Pancreas (tissue), 10 donors: ENCODE data around the gene TNIK. TPM values are rescaled to one million over a fixed set of nuclear protein-coding genes. Genes with fewer than 3 reads are reported as not detected.
"Not testable (repeated sequence)": the region's sequence is repeated elsewhere in the genome, so short reads cannot be mapped to it uniquely, and the experiment has no call there.

ENCODE experiments used
- ATAC-seq, 4 donors: fragments of 200-7000 bp; cut with Tn5 transposase; one replicate each; pipeline versions ENCODE4 v1.8.0 to v1.9.1; 2020; ENCODE audit warnings: mild to moderate bottlenecking in 4 of 4, moderate library complexity in 4 of 4
- DNase-seq, 6 donors: peaks; one replicate each; pipeline ENCODE4 v3.0.0-alpha.2; 2020
- FAIRE-seq: peaks from 2 replicates; lab custom pipeline; 2012; peaks lifted over from hg19 to GRCh38; lab: Jason Lieb, UNC
- H3K27ac ChIP-seq, 4 donors: fragments of 200-600 bp; sonication (generic); 1 replicate in 3 of 4; 2 replicates in 1 of 4; pipeline versions ENCODE4 v1.5.0 to v1.8.0; 2020
- H3K27me3 ChIP-seq, 4 donors: fragments of 200-600 bp; one replicate each; pipeline ENCODE4 v1.8.0; 2021
- H3K36me3 ChIP-seq, 3 donors: fragments of 200-600 bp; sonication (generic) in 1 of 3; one replicate each; pipeline versions ENCODE4 v1.5.0 to v1.8.0; 2020 to 2021
- H3K4me1 ChIP-seq, 3 donors: fragments of 200-600 bp; one replicate each; pipeline ENCODE4 v1.8.0; 2021
- H3K4me3 ChIP-seq, 4 donors: fragments of 200-600 bp; sonication (generic) in 2 of 4; one replicate each; pipeline versions ENCODE4 v1.5.0 to v1.8.0; 2020 to 2021
- H3K9me3 ChIP-seq, 4 donors: fragments of 200-600 bp; one replicate each; pipeline ENCODE4 v1.8.0; 2021
- WGBS, 2 donors: extraction: QIAGEN DNeasy Blood & Tissue Kit; methylation state at CpG; one replicate each; pipeline ENCODE4 v1.1.7; 2013; 5-methylcytosine and 5-hydroxymethylcytosine counted together
- intact Hi-C, 3 donors: fragments of 100-400 bp; cut with DNase I; formaldehyde crosslinking; loops; one replicate each; pipeline versions ENCODE4 v1.11.1 to v1.14.2; 2022
- polyA plus RNA-seq, 2 donors: library from polyadenylated mRNA; stranded (reverse); fragments of 200-250 nt; gene quantifications; one replicate each; pipeline ENCODE4 v1.2.3, GENCODE V29; 2013
- total RNA-seq, 6 donors: library from RNA; stranded (reverse); fragmentation: NEBNext Ultra II Directional in 4 of 6; extraction: Animal tissue kit (Norgen Biotek cat#: 25700) in 4 of 6; gene quantifications; one replicate each; pipeline versions ENCODE4 v1.2.1 to v1.2.4, GENCODE V29; 2021 to 2023
- TF ChIP-seq, protein P1 (sequence below), 4 donors: fragments of 200-600 bp; sonication (generic) in 3 of 4; IDR thresholded peaks; one replicate each; pipeline versions ENCODE4 v1.5.0 to v1.8.0; 2021; ENCODE audit warnings: antibody characterized with exemption in 4 of 4
- donor health status: healthy with polysubstance abuse.
- donor health status: DM: no; HTN: no; CAD: no; lungs with moderate emphysema.
- donor health status: DM: no; HTN: no; CAD: no.
- donor health status: control.
- donor health status: control.
- donor health status: Bipolar disorder and iron deficiency.
- donor health status: DM: yes; HTN: yes; CAD: no.
- donor health status: DM: no; HTN: no; CAD: no.
- donor health status: DM: no; HTN: no; CAD: no.
- donor health status: DM: yes; HTN: yes; CAD: no.

Gene TNIK
- total and polyA plus RNA-seq, 8 donors, result 3.5 to 13.6 (median 5.8) TPM

DNA sequence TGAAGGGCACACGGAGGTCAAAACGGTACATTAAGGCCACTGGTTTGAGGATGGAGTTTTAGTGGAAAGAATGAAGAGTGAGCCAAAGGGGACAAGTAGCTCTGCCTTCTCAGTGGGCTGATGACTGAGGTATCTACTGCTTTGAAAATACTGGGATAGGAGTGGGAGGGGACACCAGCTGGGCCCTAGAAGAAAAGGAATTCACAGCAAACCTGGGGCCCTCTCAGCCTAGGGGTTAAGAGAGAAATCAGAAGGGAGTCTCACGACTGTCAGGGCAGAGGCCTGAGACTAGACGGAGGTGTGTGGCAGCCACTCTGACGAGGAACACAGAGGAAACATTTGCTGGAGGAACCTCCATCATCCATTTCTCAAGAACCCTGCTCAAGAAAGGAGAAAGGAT lies 75.1 kb downstream of the TNIK start:
- ATAC-seq, result no peak
- H3K27me3 ChIP-seq, result no peaks in the 10 kb centered on the region
- peaks cover 0 to 5% (median 4%) of the 10 kb centered on the region in 3 donors for H3K4me1 ChIP-seq
- DNase-seq, result no peak
- 88 to 90% methylated on average over 5 of the region's 5 CpGs for WGBS, 2 donors
- H3K4me3 ChIP-seq, result no peak overlapping the region
- H3K36me3 ChIP-seq, result no peaks in the 10 kb centered on the region
- intact Hi-C loops, result no loop called here
- H3K27ac ChIP-seq, result no peak overlapping the region
- FAIRE-seq, result no peak
- H3K9me3 ChIP-seq, result no peaks in the 10 kb centered on the region
- TF ChIP-seq, protein P1, sequence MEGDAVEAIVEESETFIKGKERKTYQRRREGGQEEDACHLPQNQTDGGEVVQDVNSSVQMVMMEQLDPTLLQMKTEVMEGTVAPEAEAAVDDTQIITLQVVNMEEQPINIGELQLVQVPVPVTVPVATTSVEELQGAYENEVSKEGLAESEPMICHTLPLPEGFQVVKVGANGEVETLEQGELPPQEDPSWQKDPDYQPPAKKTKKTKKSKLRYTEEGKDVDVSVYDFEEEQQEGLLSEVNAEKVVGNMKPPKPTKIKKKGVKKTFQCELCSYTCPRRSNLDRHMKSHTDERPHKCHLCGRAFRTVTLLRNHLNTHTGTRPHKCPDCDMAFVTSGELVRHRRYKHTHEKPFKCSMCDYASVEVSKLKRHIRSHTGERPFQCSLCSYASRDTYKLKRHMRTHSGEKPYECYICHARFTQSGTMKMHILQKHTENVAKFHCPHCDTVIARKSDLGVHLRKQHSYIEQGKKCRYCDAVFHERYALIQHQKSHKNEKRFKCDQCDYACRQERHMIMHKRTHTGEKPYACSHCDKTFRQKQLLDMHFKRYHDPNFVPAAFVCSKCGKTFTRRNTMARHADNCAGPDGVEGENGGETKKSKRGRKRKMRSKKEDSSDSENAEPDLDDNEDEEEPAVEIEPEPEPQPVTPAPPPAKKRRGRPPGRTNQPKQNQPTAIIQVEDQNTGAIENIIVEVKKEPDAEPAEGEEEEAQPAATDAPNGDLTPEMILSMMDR (IDR thresholded peaks at IDR 0.05), result no peak

DNA sequence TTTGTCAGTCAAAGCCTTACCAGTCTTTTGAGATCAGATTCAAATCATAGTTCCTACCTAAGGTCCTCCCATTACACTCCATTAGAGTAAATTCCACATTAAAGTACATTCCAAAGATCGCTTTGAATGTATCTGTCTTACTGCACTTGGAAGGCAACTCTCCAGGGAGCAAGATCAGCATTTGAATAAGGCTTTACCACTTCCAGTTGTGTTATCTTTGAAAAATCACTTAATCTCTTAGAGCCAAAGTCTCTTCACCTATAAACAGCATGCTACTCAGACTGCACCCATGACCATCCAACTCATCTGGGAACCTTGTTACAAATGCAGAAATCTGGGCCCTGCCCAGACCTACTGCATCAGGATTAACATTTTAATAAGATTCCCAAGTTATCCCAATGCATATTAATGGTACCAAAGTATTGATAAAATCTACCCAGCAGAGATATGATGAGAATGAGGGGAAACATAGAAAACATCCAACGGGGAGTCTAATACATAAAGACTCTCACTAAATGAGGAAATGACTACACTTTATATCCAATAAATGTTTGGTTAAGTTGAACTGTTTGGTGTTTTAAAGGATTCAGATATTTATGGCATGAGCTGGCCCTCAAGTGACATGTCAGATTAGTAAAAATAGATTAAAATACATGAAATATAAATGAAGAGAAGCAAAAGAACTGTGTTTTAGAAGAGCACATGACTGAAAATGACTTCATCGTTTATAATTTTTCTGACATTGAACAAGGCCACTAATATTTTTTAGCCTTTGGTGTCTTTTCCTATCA lies 75.9 kb downstream of the TNIK start:
- Histone ChIP-seq H3K27ac (no peak overlapping the region), H3K4me1 (peaks cover 0 to 5% (median 4%) of the 10 kb centered on the region in 3 donors), H3K4me3 (no peak overlapping the region), H3K9me3 (no peaks in the 10 kb centered on the region), H3K27me3 (no peaks in the 10 kb centered on the region), H3K36me3 (no peaks in the 10 kb centered on the region)
- WGBS, 2 donors, result 88 to 92% methylated on average over 3 of the region's 3 CpGs
- intact Hi-C loops, result no loop called here
- TF ChIP-seq, protein P1 (IDR thresholded peaks at IDR 0.05), result no peak
- no peak for DNase-seq
- ATAC-seq, result no peak
- FAIRE-seq, result no peak

DNA sequence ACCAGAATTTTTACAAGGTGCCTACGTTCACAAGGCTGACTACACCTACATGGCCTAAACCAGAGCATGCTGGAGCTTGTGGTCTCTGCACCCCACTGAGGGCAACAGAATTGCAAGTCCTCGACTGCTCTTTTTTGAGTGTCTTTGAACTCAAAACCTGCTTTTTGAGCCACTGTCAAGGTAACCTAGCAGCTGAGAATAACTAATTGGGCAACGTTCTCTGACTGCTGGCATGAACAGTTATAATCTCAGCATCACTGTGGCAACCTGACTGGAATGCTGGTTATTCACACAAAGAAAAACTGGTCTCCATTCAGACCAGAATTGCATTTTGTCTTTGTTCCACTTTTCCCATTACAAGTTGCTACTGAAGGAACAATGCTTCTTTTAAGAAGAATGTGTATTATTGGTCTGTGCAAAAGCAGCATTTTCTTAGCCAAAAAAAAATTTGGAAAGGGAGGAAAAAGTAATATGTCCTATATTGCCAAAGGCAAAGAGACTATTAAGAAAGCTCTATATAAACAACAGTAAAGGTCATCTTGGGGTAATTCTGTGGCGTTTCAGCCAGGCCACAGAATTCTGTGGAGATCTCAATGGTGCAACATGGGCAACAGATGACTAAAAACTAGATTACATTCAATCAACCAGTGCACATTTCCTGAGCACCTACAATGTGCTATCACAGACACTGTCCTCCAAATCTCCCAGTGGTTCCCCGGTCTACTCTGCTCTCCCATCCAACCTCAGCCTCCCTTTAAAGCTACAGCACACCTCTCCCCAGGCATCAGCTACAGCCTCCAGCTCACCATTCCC lies 76.8 kb downstream of the TNIK start:
- TF ChIP-seq, protein P1 (IDR thresholded peaks at IDR 0.05), result no peak
- 46 to 55% methylated on average over 5 of the region's 5 CpGs for WGBS, 2 donors
- Histone ChIP-seq H3K36me3 (no peaks in the 10 kb centered on the region), H3K27ac (no peak overlapping the region), H3K9me3 (no peaks in the 10 kb centered on the region), H3K4me1 (peaks cover 0 to 5% (median 4%) of the 10 kb centered on the region in 3 donors), H3K4me3 (no peak overlapping the region), H3K27me3 (no peaks in the 10 kb centered on the region)
- FAIRE-seq, result no peak
- intact Hi-C loops, result no loop called here
- peak; percentile 55 to 81 (median 60) for ATAC-seq
- DNase-seq, result no peak

DNA sequence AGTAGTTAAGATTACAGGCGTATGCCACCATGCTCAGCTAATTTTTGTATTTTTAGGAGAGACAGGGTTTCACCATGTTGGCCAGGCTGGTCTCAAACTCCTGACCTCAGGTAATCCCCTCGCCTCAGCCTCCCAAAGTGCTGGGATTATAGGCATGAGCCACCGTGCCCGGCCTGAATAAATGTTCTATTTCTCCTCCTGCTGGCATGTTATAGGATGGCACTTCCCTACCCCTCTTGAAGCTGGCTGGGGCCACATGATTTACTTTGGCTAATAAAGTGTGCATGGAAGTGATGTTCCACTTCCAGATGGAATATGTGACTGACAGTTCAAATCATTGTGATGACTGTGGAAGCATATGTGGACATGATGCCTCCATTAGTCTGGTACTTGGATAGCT lies 77.9 kb downstream of the TNIK start:
- FAIRE-seq, DNase-seq: not testable (repeated sequence)

DNA sequence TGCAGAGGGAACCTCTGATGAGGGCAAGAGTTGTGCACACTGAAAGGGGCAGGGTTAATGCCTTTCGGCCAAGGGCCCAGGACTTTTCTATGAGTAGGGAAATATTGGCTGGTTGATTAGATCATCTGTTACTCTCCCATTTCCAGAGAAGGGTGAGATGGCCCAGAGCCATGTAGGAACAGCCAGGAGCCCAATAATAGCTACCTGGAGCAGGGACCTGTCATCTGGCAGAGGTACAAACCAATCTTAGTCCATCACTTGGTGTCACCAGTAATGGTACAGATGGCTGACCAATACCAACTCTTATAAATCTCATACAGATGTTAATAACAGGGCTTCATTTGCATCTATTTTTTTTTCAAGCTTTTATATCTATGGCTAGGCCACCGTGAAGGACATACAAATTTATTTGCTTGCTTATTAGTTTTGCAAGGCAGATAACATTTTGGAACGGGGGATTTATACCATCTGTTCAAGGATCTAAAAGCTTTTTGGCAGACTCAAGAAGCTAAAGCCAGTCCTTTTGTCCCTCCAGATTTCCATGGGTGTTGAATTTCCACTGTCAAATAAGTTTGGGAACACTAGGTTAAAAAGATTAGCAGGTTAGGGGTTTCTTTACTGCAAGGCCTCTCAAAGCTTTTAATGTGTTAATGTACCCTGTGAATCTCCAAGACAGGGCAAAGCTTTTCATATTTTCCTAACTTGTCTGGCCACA lies 79.3 kb downstream of the TNIK start:
- Histone ChIP-seq H3K4me3 (no peak overlapping the region), H3K27ac (no peak overlapping the region), H3K9me3 (no peaks in the 10 kb centered on the region), H3K36me3 (no peaks in the 10 kb centered on the region), H3K4me1 (peaks cover 4 to 10% (median 6%) of the 10 kb centered on the region in 3 donors), H3K27me3 (no peaks in the 10 kb centered on the region)
- intact Hi-C loops, result no loop called here
- ATAC-seq (peak in 3 of 4 donors; percentile 13 to 36 (median 30)), FAIRE-seq (no peak), DNase-seq (no peak)
- 30 to 31% methylated on average over 3 of the region's 3 CpGs for WGBS, 2 donors
- TF ChIP-seq, protein P1 (IDR thresholded peaks at IDR 0.05), result no peak

More for the DNA sequence above, 77.9 kb downstream of the TNIK start:
- H3K9me3 ChIP-seq, H3K4me3 ChIP-seq, H3K36me3 ChIP-seq, H3K27me3 ChIP-seq, H3K4me1 ChIP-seq, H3K27ac ChIP-seq, intact Hi-C loops: not testable (repeated sequence)
- 91 to 96% methylated on average over 4 of the region's 4 CpGs for WGBS, 2 donors
- ATAC-seq, result peak in 2 of 4 donors; percentile 30 to 34
